Measurements from ENCODE around the gene TMTC1.
"Not testable (repeated sequence)": the region's sequence is repeated elsewhere in the genome, so short reads cannot be mapped to it uniquely, and the experiment has no call there.

Gene TMTC1

GRCh38 chr12:29562110-29562804 lies 221.5 kb downstream of the TMTC1 start:
- DNase-seq, result no peak

GRCh38 chr12:29561664-29562071 lies 222.1 kb downstream of the TMTC1 start:
- DNase-seq, result no peak

- no peak for DNase-seq
Measured at GRCh38 chr12:29559198-29559597, 224.5 kb downstream of the TMTC1 start.

GRCh38 chr12:29556363-29556762 lies 227.4 kb downstream of the TMTC1 start:
- DNase-seq, result no peak

- not testable (repeated sequence) for DNase-seq
Measured at GRCh38 chr12:29555451-29555850, 228.3 kb downstream of the TMTC1 start.

GRCh38 chr12:29552994-29553748 lies 230.6 kb downstream of the TMTC1 start:
- no peak for DNase-seq

GRCh38 chr12:29552324-29552927 lies 231.3 kb downstream of the TMTC1 start:
- DNase-seq, result peak; percentile 71 to 74

GRCh38 chr12:29551812-29552211 lies 231.9 kb downstream of the TMTC1 start:
- DNase-seq, result no peak

GRCh38 chr12:29547864-29548263 lies 235.9 kb downstream of the TMTC1 start:
- DNase-seq, result no peak

- no peak for DNase-seq
Measured at GRCh38 chr12:29547151-29547632, 236.6 kb downstream of the TMTC1 start.

- DNase-seq, result no peak
Measured at GRCh38 chr12:29546000-29546399, 237.7 kb downstream of the TMTC1 start.

- no peak for DNase-seq
Measured at GRCh38 chr12:29545102-29545467, 238.7 kb downstream of the TMTC1 start.

GRCh38 chr12:29544428-29545101 lies 239.2 kb downstream of the TMTC1 start:
- no peak for DNase-seq

GRCh38 chr12:29543036-29543435 lies 240.7 kb downstream of the TMTC1 start:
- DNase-seq, result no peak

GRCh38 chr12:29537298-29537697 lies 246.4 kb downstream of the TMTC1 start:
- DNase-seq, result no peak

- DNase-seq, result no peak
Measured at GRCh38 chr12:29534935-29535334, 248.8 kb downstream of the TMTC1 start.

GRCh38 chr12:29533815-29534489 lies 249.8 kb downstream of the TMTC1 start:
- DNase-seq, result no peak

- no peak for DNase-seq
Measured at GRCh38 chr12:29531471-29531870, 252.3 kb downstream of the TMTC1 start.

GRCh38 chr12:29530436-29530835 lies 253.3 kb downstream of the TMTC1 start:
- DNase-seq, result no peak

- DNase-seq, result no peak
Measured at GRCh38 chr12:29528161-29528560, 255.6 kb downstream of the TMTC1 start.

- DNase-seq, result no peak
Measured at GRCh38 chr12:29521951-29522350, 261.8 kb downstream of the TMTC1 start.

GRCh38 chr12:29519585-29520182 lies 264.1 kb downstream of the TMTC1 start:
- DNase-seq, result peak; percentile 1 to 16
